ENCODE measurements around the gene COL25A1.
"Not testable (repeated sequence)": the region's sequence is repeated elsewhere in the genome, so short reads cannot be mapped to it uniquely, and the experiment has no call there.

Gene COL25A1

DNA sequence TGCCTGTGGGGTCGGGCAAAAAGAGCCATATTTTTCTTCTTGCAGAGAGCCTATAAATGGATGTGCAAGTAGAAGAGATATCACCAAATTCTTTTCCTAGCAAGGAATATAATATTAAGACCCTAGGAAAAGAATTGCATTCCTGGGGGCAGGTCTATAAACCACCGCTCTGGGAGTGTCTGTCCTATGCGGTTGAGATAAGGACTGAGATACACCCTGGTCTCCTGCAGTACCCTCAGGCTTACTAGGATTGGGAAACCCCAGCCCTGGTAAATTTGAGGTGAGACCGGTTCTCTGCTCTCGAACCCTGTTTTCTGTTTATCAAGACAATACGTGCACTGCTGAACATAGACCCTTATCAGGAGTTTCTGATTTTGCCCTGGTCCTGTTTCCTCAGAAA, 280.8 kb downstream of the COL25A1 start:
- DNase-seq (ENCODE audit: insufficient read length, low spot score); FAIRE-seq: not testable (repeated sequence)

DNA sequence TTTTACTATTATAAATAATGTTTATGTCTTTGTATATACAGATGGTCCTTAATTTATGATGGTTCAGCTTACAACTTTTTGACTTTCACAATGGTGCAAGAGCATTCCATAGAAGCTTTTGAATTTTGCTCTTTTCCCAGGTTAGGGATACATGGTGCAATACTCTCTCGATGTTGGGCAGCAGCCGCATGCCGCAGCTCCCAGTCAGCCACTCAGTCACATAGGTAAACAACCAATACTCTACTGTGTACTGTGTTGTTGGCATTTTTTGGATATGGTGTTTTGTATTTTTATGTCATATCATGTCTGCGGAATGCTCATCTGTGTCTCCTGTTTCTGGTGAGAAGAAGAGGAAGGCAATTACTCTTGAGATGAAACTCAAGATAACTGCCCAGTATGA, 281.6 kb downstream of the COL25A1 start:
- FAIRE-seq (no peak), DNase-seq (ENCODE audit: insufficient read length, low spot score) (no peak)

DNA sequence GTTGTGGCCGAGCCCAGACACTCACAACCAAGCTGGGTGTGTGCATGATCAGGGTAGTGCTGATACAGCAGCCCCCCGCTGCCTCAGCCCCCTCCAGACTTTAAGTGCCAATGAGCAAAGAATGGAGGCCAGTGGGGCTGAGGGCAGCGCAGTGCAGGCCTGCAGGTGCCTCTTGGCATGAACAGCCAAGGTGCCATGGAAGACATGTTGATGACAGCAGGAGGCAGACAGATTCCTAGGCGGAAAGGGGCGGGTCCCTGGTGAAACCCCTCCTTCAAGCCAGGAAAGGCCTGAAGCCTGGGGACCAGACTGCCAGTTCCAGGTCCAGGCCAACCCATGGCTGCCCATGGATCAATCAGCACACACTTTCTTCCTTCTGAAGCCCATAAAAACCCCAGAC, 286.3 kb downstream of the COL25A1 start:
- DNase-seq (ENCODE audit: insufficient read length, low spot score): no peak
- no peak for FAIRE-seq

DNA sequence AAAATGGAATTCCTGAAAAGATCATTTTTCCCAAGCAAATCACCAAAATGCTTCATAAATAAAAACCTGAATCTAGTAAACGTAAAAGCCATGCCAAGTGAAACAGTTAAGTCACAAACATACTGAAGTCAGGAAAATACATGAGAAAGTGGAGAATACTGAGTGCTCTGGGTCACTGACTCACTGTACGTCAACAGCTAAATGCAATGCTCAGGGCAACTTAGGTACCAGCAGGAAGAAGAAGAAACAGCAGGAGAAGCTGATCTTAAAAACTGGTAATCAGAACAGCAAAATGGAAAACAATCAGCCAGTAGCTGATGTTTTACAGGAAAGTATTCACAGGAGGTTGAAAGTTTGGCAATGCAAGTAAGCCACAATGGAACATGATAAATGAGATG, 287.0 kb downstream of the COL25A1 start:
- no peak for FAIRE-seq
- no peak for DNase-seq (ENCODE audit: insufficient read length, low spot score)

DNA sequence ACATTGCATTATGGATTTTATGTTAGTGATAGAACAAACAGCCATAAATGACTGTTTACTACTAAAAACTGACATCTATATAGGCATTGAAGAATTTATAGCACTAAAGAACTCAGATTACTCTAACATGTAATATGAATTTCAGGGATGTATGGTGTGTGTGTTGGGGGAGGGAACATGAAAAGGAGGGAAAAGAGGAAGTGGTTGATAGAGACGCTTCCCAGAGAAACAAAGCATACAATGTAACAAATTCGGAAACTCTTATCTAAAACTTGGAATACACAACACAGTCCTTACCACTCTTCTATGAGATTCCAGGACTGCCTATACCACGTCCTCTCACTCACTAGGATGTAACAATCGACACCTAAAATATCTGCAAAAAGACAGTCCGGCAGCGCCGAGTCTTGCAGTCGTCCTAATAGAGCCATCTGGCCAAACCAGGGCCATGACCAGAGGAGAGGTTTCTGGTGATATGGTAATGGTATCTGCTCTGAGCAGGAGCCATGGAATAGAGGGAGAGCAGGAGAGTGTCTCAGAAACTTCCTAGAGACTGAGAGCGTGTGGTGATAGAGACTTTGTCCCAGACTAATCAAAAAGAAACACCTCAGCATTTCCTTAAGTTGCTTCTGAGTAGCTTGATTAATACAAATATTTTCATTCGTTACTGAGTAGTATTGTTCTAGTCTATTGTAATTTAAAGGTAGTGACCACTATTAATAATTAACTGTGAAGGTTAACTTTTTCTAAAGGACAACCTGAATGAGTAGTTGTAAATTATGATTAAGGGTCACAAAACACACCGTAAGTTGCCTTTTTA, 287.7 kb downstream of the COL25A1 start:
- no peak for FAIRE-seq
- DNase-seq (ENCODE audit: insufficient read length, low spot score): no peak

DNA sequence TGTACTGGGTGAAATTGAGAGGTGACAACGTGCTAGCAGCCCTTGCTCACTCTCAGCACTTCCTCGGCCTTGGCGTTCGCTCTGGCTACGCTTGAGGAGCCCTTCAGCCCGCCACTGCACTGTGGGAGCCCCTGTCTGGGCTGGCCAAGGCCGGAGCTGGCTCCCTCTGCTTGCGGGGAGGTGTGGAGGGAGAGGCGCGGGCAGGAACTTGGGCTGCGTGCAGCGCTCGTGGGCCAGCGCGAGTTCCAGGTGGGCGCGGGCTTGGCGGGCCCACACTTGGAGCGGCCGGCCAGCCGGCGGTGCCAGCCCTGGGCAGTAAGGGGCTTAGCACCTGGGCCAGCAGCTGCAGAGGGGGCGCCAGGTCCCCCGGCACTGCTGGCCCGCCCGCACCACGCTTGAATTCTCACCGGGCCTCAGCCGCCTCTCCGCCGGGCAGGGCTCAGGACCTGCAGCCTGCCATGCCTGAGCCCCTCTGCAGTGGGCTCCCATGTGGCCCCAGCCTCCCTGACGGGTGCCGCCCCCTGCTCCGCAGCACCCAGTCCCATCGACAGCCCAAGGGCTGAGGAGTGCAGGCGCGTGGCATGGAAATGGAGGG, 290.1 kb downstream of the COL25A1 start:
- FAIRE-seq (no peak), DNase-seq (ENCODE audit: insufficient read length, low spot score) (no peak)

DNA sequence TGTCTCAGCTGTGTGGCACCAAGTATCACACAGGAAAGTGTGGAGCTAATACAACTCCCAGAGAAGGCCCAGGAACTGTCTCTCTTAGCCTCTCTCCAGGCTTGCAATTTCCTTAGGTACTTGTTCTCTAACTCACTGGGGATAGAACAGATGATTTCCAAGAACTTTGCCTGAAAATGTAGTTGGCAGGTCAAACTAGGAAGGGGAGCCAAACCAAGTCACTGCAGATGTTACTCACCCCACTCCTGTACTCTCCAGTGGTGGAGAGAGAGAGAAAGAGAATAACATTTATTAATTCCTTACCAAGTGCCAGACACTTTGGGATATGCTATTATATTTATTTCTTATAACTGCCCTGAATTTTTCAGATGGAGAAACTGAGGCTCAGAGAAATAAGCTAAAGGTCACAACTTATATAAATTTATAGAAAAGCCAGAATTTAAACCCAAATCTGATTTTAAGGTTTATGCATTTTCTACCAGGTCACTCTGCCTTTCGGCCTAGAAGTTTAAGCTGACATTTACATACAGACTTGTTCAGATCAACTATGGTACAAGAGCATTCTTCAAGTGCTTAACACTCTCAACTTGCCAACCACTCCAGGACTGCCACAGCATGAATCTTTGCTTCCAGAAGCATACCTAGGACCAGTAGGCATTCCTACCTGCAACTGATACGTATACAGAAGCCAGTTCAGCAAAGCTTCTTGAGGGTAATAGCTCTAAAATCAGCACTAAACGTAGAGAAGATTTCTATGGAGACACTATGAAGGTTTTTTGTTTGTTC, 291.0 kb downstream of the COL25A1 start:
- FAIRE-seq: no peak
- DNase-seq (ENCODE audit: insufficient read length, low spot score): no peak

DNA sequence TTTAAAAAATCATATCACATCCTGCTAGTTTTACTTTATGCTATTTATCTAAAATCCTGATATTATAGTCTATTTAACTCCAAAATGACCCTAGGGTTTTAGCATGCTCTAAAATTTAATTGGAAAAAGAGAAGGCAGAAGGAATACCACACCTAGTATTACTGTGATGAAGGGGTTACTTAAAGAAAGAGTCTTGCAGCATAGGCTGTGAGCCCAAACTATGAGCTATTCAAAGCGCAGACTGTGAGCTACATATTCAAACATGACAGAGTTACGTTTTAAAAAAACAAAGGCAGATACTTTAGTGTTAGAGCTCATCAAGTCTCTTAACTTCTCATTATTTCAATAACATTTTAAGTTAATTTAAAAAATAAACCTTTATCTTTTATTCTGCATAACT, 291.9 kb downstream of the COL25A1 start:
- FAIRE-seq: no peak
- DNase-seq (ENCODE audit: insufficient read length, low spot score): no peak

DNA sequence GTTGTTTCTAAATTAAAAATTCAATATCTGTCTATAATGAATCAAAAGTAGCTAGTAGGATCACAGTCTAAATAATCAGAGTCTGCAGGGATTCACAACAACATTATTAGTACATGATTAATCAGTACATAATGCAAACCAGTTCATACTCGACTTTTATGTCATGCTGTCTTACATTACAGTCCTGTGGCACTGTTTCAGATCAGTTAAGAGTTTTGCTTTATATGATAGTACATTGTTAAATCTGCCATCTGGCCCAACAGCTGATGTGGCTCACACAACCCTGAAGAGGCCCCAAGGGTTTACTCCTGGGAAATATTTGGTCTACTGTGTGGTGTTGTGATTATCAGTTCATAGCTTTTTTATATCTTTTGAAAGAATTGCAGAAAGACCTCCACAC, 292.5 kb downstream of the COL25A1 start:
- DNase-seq (ENCODE audit: insufficient read length, low spot score): no peak
- no peak for FAIRE-seq

DNA sequence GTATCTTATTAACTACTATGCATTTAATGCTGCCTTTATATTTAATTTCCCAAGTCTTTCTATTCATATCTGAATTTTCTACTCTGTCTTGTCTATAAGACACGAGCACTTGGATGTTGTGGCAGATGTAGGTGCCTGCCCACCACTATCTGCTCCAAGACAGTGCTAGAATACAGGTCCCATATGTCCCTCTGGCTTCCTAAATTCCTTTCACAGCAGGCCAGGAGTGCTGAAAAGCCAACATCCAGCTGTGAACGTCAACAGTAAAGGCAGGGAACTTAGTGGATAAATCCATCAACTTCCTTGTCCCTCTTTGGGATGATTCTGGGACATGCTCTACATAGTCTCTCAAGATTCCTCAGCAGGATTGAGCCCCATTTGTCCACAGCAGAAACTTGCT, 294.5 kb downstream of the COL25A1 start:
- FAIRE-seq: no peak

DNA sequence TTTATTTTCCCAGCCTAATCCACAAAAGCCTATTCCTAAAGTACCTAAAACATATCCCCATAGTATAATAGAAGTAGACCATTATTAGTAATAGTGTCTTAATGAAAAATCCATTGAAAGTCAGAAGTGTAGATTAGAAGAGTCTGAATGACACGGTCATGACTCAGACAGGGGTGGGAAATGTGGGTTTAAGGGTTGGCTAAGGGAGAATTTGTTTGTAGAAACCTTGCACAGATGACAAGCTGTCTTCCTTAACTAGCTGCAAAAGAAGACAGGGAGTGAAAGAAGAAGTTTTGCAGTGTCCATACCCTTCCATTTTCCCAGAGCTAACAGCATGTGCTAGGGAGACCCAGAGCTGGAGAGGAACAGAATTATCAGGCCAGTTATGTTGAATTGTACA, 296.9 kb downstream of the COL25A1 start:
- DNase-seq (ENCODE audit: insufficient read length, low spot score) (no peak), FAIRE-seq (no peak)

More for the DNA sequence above, 294.5 kb downstream of the COL25A1 start:
- no peak for DNase-seq (ENCODE audit: insufficient read length, low spot score)

DNA sequence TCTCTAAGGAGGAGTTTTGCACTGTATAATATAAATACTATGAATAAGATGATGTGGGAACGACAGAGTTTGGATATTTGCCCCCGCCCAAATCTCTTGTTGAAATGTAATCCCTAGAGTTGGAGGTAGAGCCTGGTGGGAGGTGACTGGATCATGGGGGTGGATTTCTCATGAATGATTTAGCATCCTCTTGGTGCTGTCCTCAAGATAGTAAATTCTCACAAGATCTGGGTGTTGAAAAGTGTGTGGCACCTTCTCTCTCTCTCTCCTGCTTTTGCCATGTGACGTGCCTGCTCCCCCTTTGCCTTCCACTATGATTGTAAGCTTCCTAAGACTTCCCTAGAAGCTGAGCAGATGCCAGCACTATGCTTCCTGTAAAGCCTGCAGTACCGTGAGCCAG, 298.0 kb downstream of the COL25A1 start:
- no peak for FAIRE-seq
- DNase-seq (ENCODE audit: insufficient read length, low spot score): no peak

DNA sequence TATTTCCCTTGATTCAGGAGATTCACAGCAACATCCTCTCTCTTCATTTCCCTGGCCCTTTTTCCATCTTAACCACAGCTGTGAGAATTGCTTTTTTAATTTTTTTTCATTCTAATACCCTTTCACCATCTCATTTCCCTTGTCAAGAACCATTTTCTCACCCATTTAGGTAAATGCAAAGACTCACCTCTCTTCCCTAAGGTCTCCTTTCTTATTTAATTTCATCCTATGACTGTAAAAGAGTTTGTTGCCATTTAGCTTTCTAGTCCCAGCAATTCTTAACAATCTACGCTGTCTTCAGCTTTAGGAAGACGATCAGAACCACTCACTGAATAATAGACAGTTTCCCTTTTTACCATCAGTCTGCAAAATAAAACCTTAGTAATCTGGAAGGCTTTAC, 298.5 kb downstream of the COL25A1 start:
- FAIRE-seq (no peak), DNase-seq (ENCODE audit: insufficient read length, low spot score) (no peak)

DNA sequence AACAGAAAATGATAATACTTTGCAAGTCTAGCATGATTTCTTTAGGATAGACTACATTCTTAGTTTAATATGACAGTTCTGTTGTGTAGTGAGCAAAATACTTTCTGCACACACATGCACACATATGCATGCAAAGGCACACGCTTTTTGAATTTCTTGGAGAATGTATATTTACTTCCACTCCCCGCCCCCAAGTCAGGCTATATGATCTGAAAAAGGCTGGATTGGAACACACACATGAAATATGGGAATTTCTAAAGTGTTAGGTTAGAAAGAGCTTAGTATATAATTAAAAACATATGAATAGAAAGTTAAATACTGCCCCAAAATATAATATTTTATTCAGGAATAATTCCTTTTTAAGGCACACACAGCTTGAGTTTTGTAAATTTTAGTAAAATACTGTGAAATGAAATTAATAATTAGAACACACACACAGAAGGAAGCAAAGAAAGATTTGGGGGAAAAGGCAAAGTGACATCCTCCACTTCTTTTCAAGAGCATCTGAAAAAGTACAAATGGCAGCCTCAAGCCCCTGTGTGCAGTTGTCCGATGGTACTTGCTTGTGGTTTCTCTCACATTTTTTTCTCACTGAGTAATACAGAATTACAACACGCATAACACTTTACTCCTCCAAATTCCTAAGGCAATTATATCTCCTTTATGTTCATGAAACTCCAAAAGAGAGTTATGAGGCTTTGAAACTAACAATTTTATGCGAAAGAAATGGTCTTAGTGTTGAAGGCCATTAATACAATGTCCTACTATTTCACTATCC, 310.7 kb downstream of the COL25A1 start:
- DNase-seq (ENCODE audit: insufficient read length, low spot score): no peak
- no peak for FAIRE-seq

DNA sequence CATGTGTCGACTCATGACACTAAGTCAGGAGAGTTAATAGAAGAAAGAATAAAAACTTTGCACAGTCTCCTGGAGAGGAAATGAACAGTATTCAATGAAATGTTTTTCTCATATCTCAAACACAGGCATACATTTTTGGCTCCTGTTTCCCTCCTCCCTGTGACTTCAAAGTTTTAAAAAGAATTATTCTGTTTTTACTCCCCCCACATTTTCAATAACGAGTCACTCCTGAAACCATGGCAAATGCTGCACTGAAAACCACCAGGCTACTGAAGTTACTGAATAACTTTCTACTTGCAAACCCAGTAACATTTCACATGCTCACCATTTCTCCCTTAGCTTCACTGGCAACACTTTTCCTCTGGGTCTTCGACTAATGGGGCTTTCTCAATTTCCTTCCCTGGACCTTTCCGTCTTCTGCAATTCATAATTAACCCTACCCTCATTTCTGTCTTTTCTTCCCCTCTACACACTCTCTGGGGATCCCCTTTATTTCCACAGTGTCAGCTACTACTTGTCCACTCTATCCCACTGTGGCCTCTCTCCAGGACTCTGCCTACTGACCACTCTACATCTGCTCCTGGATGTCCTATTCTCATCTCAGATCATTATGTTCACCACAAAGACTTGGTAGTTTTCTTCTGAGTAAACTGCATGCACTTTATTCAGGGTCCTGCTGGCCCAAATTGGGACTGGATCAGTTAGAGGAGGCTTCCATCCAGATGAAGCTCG, 313.8 kb downstream of the COL25A1 start:
- FAIRE-seq (no peak), DNase-seq (ENCODE audit: insufficient read length, low spot score) (peak; percentile 17)

DNA sequence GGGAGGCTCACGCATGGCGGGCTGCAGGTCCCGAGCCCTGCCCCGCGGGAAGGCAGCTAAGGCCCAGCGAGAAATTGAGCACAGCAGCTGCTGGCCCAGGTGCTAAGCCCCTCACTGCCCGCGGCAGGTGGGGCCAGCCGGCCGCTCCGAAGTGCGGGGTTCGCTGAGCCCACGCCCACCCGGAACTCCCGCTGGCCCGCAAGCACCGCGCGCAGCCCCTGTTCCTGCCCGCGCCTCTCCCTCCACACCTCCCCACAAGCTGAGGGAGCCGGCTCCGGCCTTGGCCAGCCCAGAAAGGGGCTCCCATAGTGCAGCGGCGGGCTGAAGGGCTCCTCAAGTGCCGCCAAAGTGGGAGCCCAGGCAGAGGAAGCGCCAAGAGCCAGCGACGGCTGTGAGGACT, 318.0 kb downstream of the COL25A1 start:
- FAIRE-seq; DNase-seq (ENCODE audit: insufficient read length, low spot score): not testable (repeated sequence)

DNA sequence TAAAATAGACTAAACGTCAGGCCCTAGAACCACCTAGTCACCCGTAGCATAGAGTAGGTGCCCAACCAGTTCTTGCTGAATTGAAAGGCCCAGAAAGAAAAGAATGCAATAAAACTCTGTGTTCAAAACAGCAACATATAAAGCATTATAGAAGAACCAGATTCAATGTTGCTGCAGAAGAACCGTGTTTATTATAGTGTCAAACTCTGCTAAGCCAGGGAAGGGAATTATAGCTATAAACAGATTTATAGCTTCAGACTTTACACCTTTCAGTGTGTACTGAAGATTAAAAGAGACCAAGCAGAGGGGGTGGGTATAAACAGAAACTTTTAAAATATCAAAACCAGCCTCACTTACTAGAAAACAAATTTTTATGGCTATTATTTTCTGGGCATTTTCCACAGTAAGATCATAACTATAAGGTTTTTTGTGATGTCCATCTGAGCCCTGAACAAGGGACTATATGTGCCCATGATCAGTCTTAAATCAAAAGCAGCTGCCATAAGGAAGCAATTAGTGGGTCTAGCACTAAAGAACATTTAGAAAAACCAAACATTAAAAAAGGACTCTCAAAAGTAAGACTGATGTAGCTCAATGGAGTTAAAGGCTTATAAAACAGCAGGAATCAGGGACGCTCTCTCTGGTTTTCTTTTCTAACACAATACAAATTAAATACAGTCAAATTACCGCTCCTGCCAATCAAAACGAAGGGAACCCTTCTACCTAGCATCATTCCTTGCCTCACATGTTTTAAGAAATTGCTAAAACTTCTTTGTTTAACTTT, 319.9 kb downstream of the COL25A1 start:
- DNase-seq (ENCODE audit: insufficient read length, low spot score) (no peak), FAIRE-seq (no peak)

DNA sequence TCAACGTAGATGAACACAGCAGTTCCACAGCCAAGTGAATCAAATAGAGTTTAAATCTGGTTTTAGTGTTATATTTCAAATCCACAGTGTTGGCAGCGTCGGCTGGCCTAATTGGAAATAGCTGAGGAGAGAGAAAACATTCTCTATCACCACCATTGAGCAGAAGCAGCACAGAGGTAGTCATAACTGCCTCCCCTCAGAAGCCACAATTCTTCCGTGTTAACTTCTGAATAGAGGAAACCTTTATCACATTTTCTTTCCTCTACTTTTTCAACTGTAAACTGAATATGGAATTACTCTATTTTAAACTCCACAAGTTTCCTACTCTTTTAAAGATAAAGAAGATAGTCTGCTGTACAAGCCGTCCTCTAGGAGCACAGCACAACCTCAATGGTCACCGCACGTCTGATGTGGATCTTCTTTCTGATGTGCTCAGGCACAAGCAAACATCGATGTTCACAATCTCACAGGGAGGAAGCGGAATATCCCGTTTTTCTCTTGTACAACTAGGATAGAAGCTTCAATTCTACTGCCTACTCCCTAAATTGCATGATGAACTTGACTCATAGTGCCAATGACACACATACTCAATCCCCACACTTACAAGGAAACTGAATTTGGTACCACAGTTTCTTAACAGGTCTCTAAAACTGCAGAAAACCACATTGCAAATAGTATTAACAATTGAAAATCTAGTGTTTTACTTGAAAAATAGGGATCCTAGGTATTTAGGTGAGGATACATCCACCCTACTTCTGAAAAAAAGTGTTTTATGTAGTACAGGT, 321.8 kb downstream of the COL25A1 start:
- DNase-seq (ENCODE audit: insufficient read length, low spot score) (no peak), FAIRE-seq (no peak)

DNA sequence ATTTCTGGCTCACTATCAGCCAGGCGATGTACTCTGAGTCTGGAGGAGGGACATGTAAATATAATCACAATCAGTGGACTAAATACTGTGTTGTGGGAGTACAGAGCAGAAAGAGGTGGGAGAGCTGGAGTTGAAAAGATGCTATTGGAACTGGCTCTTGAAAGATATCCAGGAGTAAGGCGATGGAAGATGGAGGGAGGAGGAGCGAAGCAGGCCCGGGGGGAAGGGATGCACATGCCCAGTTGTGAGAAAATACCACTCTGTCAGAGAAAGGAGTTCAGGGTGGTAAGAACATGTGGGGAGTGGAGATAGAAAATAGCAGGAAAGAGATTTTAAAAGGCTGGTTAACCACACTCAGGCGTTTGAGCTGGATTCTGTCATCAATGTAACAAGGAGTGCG, 322.7 kb downstream of the COL25A1 start:
- FAIRE-seq (no peak), DNase-seq (ENCODE audit: insufficient read length, low spot score) (no peak)
